ENCODE results near the gene RNF32. TPM values are rescaled to one million over a fixed set of nuclear protein-coding genes. Genes with fewer than 3 reads are reported as not detected.
"Not testable (repeated sequence)": the region's sequence is repeated elsewhere in the genome, so short reads cannot be mapped to it uniquely, and the experiment has no call there.

RNF32 gene
- polyA plus RNA-seq, 3 donors = 0.71 to 1.3 TPM; not detected in 1

- WGBS, 3 donors = 85 to 87% (median 87%) methylated on average over 7 of the region's 7 CpGs
- no peak overlapping the region for H3K27ac ChIP-seq (ENCODE audit: low read depth, low read length)
Observed at GRCh38 chr7:156635529-156636385, 4.8 kb upstream of the RNF32 start.

GRCh38 chr7:156637093-156637492 is 3.5 kb upstream of the RNF32 start:
- H3K27ac ChIP-seq (ENCODE audit: low read depth, low read length) = not testable (repeated sequence)
- WGBS, 3 donors = 97 to 98% (median 98%) methylated on average over 7 of the region's 7 CpGs

- WGBS, 3 donors = 97 to 98% (median 98%) methylated on average over 8 of the region's 8 CpGs
- no peak overlapping the region for H3K27ac ChIP-seq (ENCODE audit: low read depth, low read length)
Observed at GRCh38 chr7:156638443-156639077, 2.0 kb upstream of the RNF32 start.

GRCh38 chr7:156639426-156640256 is 933 bp upstream of the RNF32 start:
- 50 to 56% (median 51%) methylated on average over 50 to 52 of the region's 52 CpGs for WGBS, 3 donors
- peak overlapping the region; percentile 54 for H3K27ac ChIP-seq (ENCODE audit: low read depth, low read length)

- WGBS, 3 donors = 3 to 9% (median 8%) methylated on average over 30 of the region's 30 CpGs
- H3K27ac ChIP-seq (ENCODE audit: low read depth, low read length) = no peak overlapping the region
Observed at GRCh38 chr7:156640949-156641485, 443 bp downstream of the RNF32 start.

- WGBS, 3 donors = 80 to 83% (median 81%) methylated on average over 13 of the region's 13 CpGs
- H3K27ac ChIP-seq (ENCODE audit: low read depth, low read length) = no peak overlapping the region
Observed at GRCh38 chr7:156642306-156643045, 1.9 kb downstream of the RNF32 start.

- 93 to 97% (median 96%) methylated on average over 5 of the region's 5 CpGs for WGBS, 3 donors
- not testable (repeated sequence) for H3K27ac ChIP-seq (ENCODE audit: low read depth, low read length)
Observed at GRCh38 chr7:156647330-156647729, 6.8 kb downstream of the RNF32 start.

- no peak overlapping the region for H3K27ac ChIP-seq (ENCODE audit: low read depth, low read length)
- WGBS, 3 donors = 46 to 67% (median 65%) methylated on average over 9 of the region's 9 CpGs
Observed at GRCh38 chr7:156650042-156650441, 9.5 kb downstream of the RNF32 start.

- WGBS, 3 donors = 89 to 91% (median 91%) methylated on average over 4 of the region's 4 CpGs
- H3K27ac ChIP-seq (ENCODE audit: low read depth, low read length) = no peak overlapping the region
Observed at GRCh38 chr7:156651474-156651873, 10.9 kb downstream of the RNF32 start.

GRCh38 chr7:156652886-156653568 is 12.5 kb downstream of the RNF32 start:
- WGBS, 3 donors = 88 to 93% (median 92%) methylated on average over 8 of the region's 8 CpGs
- no peak overlapping the region for H3K27ac ChIP-seq (ENCODE audit: low read depth, low read length)

GRCh38 chr7:156654511-156655234 is 14.1 kb downstream of the RNF32 start:
- WGBS, 3 donors = 78 to 88% (median 86%) methylated on average over 10 of the region's 10 CpGs
- H3K27ac ChIP-seq (ENCODE audit: low read depth, low read length) = no peak overlapping the region

GRCh38 chr7:156655251-156655650 is 14.7 kb downstream of the RNF32 start:
- WGBS, 3 donors = 75 to 88% (median 86%) methylated on average over 6 of the region's 6 CpGs

GRCh38 chr7:156655983-156656382 is 15.4 kb downstream of the RNF32 start:
- no peak overlapping the region for H3K27ac ChIP-seq (ENCODE audit: low read depth, low read length)
- WGBS, 3 donors = 55 to 85% (median 72%) methylated on average over 4 of the region's 4 CpGs

More at GRCh38 chr7:156655251-156655650, 14.7 kb downstream of the RNF32 start:
- H3K27ac ChIP-seq (ENCODE audit: low read depth, low read length) = no peak overlapping the region

- WGBS, 3 donors = 50 to 77% (median 66%) methylated on average over 7 of the region's 7 CpGs
- H3K27ac ChIP-seq (ENCODE audit: low read depth, low read length) = no peak overlapping the region
Observed at GRCh38 chr7:156656598-156656997, 16.0 kb downstream of the RNF32 start.

- WGBS, 3 donors = 80 to 88% (median 87%) methylated on average over 4 of the region's 4 CpGs
Observed at GRCh38 chr7:156657681-156658080, 17.1 kb downstream of the RNF32 start.

GRCh38 chr7:156659203-156659602 is 18.6 kb downstream of the RNF32 start:
- H3K27ac ChIP-seq (ENCODE audit: low read depth, low read length) = no peak overlapping the region
- 72 to 81% (median 77%) methylated on average over 6 of the region's 6 CpGs for WGBS, 3 donors

More at GRCh38 chr7:156657681-156658080, 17.1 kb downstream of the RNF32 start:
- no peak overlapping the region for H3K27ac ChIP-seq (ENCODE audit: low read depth, low read length)

GRCh38 chr7:156659961-156660360 is 19.4 kb downstream of the RNF32 start:
- no peak overlapping the region for H3K27ac ChIP-seq (ENCODE audit: low read depth, low read length)
- 70 to 73% (median 71%) methylated on average over 11 of the region's 11 CpGs for WGBS, 3 donors
